ENCODE data around the gene ZAP70.
"Not testable (repeated sequence)": the region's sequence is repeated elsewhere in the genome, so short reads cannot be mapped to it uniquely, and the experiment has no call there.

Gene ZAP70

DNA sequence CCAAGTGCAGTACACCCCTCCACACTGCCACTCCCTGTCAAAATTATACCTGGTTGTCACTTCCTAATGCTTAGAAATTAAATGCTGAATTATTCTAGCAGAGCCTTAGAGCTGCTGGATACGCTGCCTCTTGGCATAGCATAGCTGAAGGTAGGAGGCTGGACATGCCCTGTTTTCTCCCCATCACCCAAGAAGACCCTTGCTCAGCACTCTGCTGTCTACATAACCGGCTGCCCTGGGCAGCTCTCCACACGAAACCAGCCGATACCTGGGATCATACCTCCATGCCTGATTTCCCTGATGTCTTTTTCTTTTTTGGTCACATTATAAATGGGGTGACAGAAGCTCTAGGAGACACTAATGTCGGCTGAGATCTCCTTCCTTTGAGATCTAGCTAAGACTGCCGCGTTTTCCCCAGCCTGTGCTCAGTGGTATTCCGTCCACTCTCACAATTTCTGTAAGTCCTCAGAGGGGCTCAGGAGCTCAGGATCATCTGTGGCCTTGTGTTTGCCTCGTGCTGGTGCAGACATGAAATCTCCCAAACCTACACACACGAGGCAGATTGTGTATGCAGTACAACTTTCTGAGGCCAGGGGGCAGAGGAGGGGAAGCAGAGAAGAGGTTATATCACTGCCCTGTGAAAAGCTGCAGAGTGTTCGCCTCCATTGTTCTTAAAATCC lies 13.5 kb upstream of the ZAP70 start:
- DNase-seq = peak; percentile 73

DNA sequence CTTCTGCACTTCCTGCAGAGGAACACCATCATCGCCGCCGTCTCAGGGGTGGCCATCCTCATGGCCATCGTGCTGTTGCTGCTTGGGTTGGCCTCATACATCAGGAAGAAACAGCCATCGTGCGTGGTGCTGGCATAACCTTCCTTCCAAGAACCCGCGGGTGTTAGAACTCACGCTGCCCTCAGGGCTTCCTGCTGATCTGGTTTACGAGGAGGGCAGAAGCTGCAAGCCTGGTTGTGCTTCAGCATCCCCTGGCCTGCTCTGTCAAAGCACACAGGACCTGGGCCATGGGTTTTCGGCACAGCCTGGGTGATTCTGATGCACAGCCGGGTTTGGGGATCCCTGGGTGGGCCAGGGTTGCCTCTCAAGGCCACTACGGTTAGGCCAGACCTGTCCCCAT lies 12.2 kb upstream of the ZAP70 start:
- DNase-seq = no peak

DNA sequence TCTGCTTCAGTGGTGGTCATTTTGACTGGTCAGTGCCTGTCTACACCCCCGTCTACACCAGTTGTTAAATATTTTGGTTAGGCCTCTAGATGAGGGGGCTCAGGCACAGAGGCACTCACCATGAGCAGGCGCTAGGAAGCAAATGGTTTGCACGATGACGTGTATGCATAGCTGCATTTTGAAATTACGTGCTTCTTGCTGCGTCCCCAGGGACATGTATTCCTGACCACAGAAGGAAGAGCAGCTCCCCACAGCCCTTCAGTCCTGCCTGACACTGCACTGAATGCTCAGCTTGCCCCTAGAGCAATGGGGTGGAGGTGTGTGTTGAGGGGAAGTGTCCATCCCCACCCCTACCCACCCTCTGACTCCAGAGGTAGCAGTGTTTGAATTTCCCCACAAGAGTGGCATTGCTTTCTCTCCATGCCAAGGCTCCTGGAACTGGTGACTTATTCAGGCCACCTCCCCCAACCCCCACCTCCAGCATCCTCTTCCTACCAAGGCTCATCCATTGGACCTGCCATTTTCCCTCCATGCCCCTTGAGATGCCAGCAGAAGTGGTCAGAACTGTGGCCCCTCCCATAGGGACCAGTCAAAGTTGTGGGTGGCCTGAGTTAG lies 11.4 kb upstream of the ZAP70 start:
- no peak for DNase-seq

DNA sequence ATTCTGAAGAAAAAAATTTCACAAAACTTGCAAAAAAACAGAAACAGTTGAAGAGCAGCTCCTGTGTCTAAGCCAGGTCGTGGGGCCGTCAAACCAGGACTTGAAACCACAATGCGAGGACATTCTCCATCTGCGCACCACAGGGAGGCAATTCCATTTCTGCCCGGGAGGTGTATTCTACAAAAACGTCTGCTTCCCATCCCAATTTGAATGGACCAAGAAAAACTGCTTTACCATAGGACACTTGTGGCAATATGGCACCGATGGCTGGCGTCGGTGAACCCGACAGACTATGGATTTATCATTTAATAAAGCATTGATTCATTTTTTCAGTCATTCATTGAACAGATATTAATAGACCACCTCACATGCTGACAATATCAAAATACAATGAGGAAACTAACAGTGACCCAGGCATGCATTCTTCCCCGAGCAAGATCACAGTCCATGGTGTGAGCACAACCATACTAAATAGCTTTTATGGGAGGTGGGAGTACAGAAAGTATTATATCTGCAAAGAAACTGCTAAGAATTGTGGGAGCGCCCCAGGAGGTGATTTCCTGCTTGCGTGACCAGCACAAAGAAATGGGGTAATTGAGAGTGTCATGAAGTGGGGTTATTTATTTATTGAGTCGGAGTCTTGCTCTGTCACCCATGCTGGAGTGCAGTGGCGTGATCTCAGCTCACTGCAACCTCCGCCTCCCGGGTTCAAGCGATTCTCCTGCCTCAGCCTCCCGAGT lies 10.5 kb upstream of the ZAP70 start:
- no peak for DNase-seq

DNA sequence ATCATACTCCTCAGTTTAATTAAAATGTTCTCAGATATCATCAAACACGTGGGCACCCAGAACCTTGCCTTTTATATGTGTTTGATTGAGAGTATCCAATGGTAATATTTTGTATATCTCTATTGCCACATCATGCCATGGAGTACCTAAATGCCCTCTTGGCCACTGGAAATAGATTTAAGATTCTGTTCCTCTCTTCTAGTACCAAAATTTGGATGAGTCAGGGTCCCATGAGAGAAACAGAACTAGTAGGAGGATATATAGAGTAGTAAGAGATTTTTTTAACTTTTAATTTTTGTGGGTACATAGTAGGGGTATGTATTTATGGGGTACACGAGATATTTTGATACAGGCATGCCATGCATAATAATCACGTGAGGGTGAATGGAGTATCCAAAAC lies 9.6 kb upstream of the ZAP70 start:
- no peak for DNase-seq

DNA sequence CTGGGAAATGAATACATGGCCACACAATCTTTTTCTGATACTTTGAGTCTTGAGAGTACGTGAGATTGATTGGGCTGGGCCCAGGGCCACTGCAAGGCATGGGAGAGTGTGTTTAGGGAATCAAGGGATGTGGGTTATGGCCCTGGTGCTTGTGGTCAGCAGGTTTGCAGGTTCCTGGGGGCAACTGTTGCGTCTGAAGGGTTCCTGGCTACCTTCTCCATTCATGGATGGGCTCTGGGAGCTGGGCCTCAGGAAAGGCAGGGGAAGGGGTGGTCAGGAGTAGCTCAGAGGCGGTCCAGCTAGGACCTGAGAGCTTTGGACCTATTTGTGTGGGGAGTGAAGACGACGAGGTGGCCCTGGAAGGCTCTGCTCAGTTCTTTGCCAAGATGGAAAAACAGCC lies 8.4 kb upstream of the ZAP70 start:
- DNase-seq = no peak

DNA sequence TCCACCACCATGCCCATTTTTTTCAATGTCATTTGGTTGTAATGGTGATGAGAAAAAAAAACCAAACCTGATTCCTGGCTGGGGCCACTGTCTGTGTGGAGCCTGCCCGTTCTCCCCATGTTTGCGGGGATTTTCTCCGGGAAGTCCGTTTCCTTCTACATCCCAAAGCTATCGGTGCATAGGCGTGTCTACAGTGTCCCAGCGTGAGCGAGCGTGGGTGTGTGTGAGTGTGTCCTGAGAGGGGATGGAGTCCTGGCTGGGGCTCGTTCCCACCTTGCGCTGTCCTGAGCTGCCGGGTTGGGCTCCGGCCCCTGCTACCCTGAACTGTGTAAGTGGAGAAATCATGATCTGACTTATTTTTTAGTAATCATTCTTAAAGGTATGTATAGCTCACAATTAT lies 7.3 kb upstream of the ZAP70 start:
- DNase-seq = no peak

DNA sequence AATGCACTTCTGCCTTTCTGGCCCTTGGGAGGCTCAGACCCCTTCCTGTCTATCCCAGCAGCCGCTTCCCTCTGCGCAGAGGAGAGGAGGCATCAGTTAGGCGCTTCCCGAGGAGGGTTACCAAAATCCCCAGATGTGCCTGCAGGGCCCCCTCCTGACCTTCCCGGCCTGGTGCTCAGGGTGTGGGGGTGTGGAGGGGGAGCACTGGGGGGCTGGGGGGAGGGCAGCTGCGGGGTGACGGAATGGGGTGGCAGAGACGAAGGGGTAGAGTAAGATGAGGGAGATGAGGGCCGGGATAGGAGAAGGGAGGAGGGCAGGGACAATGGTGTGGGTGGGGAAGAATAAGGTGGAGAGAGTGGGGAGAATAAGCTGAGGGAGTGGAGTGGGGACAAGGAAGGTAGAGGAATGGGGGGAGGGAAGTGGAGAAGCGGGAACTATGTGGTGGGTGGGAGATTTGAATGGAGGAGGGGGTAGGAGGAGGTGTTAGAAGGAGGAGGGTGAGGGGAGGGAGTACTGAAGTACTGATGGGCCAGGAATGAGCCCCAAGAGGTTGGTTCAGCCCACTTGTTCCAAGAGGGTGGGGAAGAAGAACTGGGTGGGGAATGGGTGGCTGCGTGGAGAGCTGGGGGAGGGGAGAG lies 6.5 kb upstream of the ZAP70 start:
- DNase-seq = no peak

DNA sequence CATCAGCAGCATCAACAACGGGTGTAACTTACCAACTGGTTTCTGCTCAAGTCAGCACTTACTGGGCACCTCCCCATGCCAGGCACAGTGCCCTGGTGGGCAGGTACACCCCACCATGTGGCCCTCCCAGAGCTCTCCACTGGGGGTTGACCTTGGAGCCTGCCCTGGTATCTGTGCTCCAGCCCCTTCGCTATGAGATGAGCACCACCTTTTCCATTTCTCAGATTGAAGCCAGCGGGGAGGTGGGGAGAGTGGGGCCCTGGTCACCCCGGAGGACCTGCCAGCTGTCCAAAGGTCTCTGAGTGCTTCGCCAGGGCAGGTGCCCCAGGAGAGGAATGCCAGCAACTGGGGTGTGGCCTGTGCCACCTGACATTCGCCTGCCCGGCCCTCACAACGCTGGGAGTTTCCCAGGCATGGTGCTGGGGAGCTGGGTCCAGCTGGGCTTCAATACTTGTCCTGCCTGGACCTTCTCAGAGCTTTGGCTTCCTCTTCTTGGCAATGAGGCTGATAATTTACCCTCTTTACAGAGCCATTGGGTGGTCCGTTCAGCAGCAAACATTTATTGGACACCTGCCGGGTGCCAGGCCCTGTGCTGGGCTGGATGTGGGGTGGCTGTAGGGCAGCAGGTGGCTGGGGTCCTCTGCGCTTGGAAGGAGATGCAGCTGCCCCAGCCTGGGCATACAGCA lies 5.9 kb upstream of the ZAP70 start:
- peak; percentile 9 for DNase-seq

DNA sequence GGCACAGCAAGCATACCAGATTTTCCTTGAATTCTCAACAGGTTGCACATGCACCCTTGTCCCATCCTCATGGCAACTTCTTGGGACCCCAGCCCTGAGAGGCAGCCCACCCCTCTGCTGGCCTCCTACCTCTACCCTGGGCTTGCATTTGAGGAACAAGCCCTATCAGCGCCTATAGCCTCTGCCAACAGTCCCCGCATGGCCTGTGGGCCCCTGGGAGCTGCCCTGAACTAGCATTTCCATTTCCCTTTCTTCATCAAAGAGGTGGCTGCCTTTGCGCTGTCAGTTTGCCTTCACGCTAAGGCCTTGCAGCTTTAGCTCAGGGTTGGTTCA lies 5.4 kb upstream of the ZAP70 start:
- DNase-seq = no peak

DNA sequence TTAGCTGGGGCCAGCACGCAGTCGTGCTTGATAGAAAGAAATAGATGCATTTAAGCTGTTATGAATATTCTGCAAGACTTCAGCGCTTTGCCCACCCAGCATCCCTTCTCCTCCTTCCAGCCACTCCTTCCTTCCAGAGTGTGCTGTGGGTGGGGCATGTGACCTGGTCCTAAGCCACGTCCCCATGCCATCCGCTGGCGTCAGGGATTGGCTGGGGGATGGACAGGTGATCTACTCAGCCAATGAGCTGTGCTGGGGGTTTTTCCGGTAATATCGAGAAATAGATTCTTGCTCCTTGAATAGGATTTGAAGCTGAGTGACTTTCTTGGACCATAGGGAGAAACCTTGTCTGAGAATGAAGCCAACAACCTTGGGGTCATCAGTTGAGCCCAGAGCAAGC lies 4.8 kb upstream of the ZAP70 start:
- DNase-seq = no peak

DNA sequence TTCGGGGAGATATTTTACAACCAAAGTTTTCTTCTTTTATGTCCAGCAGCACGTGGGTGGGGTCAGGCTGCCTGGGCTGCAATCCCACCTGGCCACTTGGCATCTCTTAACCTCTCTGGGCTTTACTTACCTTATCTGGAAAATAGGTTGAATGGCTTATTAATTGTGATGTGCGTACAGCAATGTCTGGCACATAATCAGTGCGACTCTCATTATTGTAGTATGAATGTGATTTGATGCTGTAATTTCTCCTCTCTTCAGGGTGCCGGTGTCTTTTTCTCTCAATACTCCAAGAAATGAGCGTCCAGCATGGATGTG lies 2.0 kb upstream of the ZAP70 start:
- no peak for DNase-seq

DNA sequence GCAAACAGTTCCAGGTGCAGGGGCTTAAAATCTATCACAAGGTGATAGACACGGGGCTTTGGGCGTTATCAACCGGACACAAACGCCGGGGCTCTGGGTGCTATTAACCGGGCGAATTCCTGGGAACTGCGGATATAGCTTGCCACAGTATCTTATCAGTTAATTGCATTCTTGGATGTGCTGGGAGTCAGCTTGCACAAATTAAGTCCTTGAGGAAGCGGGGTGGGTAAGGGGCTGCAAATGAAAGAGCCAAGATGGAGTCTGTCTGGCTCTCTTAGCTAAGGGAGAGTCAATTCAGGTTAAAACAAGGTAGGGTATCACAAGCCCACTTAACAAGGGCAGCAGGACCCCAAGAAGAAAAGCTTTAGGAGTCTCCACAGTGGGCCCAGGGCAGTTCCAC lies 1.2 kb upstream of the ZAP70 start:
- DNase-seq = not testable (repeated sequence)

DNA sequence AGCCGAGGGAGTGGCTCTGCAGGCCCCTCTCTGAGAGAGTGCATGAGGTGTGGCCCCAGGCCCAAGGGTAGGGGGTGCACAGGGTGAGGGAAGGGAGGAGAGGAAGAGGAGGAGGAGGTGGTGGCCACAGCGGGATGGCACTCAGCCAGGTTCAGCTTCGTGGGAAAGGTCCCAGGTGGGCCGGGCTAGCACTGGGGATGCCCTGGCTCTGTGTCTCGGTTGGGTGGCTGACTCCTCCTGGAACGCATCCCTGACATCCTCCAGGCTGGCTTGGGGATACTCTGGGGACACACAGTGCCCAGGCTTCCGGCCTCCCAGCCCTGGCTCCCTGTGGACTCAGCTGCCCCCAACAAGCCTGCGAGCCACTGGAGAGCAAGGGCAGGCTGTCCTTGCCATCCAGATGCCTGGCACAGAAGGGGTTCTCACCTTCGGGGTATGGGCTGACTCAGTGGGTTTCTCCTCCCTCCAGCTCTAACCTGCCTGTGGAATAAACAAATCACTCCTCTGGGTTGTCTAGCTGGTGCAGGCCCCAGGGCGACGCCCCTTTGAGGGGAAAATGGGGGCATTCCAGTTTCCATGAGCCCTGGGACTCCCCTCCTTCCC lies 582 bp upstream of the ZAP70 start:
- DNase-seq = no peak

DNA sequence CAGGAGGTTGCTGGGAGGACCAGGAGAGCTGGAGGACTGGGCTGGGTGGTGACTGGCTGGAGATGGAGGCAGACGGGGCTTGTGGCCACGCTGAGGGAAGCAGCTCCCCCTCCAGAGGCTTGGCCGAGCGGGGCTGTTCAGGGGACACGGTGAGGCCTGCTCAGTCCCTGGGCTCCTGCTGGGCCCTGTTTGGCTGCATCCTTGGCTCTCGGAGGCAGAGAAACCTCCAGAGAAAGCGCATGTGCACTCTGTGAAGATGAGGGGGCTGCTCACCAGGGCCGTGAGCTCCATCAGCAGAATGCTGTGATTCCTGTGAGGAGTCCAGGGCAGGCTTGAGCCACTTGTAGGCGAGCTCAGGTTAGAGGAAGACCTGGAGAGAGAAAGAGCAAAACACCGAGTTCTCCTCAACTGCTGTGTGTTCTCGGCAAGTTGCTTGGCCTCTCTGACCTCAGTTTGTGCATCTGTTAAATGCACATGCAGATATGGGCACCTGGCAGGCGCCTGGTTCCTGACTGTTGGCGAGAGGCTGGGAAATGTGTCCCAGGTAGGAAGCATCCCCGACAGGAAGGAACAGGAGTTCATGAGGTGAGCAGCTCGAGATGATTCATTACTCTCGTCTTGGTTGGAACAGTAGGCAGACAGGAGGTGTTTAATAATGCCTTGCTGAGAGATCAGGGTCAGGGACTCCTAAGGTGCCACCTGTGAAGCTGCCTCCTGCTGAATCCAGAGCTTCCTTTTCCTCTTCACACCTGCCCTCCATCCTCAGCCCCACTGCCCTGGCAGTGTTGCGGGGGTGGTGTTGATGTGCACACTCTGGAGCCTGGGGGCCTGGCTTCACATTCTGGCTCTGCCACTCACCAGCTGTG lies 941 bp downstream of the ZAP70 start:
- DNase-seq = no peak

DNA sequence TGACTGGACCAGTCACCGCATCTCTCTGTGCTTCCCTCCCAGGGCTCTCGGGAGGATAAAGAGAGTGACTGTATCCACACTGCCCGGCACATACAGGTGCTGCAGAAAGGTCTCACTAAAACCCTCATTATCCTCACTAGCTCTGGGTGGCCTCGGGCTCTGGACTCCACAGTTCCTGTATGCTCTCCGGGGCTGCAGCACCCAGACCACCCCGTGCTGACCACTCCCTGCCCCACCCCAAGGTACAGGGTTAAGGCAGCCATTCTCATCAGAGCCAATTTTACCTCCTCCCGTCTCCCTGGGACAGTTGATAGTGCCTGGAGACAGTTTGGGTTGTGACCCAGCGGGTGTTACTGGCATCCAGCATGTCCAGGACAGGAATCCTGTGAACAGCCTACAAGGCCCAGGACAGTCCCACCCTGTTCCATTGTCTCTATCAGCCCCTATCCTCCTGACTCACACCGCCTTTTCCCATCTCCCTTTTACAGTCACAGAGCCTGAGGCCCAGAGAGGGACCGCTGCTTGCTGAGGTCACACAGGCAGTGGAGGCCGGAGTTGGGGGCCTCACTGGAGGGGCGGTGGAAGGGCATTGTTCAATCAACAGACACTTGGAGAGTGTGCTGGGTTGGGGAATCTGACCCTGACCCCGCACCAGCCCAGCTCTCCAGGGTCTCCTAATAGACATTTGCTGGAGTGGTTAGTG lies 1.7 kb downstream of the ZAP70 start:
- DNase-seq = no peak

DNA sequence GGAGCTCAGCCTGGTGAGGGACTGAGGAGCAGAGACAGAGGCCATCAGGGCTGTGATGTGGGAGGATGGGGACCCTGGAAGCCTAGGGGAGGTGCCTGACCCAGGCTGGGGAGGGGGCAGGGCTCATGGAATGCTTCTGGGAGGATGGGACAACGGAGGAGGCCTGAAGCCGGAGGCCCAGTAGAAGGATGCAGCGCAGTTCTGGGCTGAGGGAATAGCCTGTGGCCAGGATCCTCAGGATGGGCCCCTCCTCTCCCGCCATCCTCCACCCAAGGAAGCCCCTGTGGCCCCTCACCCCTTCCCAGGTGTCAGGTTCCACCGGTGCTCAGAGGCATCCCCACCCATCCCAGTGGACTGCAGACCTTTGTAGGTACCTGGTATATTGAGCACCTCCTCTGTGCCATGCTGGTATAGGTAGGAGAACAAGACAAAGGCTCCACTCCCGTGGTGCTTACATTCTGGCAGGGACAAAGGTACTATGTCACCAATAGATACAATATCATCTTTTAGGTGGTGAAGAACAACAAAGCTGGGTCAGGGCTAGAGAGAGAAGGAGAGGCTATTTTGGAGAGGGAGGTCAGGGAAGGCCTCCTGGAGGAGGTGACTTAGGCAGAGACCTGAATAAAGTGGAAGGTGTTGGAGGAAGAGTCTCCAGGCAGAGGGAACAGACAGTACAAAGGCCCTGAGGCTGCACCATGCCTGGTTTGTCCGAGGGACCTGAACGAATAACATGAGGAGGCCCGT lies 2.7 kb downstream of the ZAP70 start:
- DNase-seq = no peak

DNA sequence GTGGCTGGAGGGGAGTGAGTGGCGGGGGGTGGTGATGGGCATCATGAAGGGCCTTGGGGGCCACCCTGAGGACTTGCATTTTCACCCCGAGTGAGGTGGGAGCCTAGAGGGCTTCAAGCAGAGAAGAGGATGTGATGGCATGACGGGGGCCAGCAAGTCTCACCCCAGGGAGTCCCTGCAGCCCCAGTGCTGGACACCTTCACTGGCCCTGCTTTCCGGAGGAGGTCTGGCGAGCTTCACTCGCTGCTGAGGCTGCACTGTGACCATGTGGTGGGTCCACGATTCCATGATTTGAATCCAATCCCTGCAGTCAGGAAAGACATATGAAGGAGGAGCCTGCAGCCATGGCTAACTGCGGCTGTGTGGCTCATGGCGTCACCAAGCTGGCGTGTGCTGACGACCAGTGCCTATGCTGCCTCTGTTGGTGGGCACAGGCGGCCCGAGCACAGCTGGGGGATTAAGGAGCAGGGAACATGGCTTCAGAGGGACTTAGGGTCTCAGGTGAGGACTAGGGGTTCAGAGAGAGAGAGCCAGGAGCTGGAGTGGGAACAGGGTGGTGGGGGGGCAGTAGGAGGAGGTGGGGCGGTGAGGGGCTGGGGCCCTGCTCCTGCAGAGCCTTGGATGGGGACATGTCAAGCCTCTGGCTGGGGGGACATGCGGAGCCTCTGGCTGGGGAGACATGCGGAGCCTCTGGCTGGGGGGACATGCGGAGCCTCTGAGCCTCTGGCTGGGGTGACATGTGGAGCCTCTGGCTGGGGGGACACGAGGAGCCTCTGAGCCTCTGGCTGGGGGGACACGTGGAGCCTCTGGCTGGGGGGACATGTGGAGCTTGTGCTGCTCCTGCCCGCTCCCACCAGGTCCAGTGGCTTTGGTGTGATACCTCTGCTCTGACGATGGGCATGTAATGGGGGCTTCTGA lies 3.6 kb downstream of the ZAP70 start:
- DNase-seq = no peak

DNA sequence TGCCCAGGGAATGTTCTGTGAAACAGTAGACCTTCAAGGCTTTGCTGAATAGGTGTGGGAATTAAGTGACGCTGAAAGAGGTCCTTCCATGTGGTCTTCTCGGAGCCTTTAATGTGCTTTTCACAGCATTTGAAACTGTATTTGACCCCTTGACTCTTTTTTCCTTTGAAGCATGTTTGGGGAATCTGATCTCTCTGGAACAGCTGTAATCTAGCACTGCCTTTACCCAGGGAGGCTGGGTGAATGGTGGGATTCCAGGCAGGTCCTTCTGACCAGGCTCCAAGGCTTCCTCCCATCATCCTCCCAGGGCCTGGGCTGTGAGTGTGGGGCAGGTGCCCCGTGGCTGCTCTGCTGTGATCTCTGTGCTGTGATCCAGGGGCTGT lies 4.2 kb downstream of the ZAP70 start:
- DNase-seq = no peak
